ENCODE results near the gene SSBP4.

The SSBP4 gene

GRCh38 chr19:18440936-18441803 lies 22.0 kb downstream of the SSBP4 start:
- no peak for TF ChIP-seq CTCF (IDR thresholded peaks at IDR 0.05; ENCODE audit: low read depth, low read length)
- no peak overlapping the region for H3K4me3 ChIP-seq (ENCODE audit: low read depth, low read length)

GRCh38 chr19:18441804-18442788 lies 22.9 kb downstream of the SSBP4 start:
- no peak for TF ChIP-seq CTCF (IDR thresholded peaks at IDR 0.05; ENCODE audit: low read depth, low read length)
- H3K4me3 ChIP-seq (ENCODE audit: low read depth, low read length): no peak overlapping the region

- no peak overlapping the region for H3K4me3 ChIP-seq (ENCODE audit: low read depth, low read length)
- no peak for TF ChIP-seq CTCF (IDR thresholded peaks at IDR 0.05; ENCODE audit: low read depth, low read length)
Observed at GRCh38 chr19:18442941-18443340, 23.7 kb downstream of the SSBP4 start.

DNA sequence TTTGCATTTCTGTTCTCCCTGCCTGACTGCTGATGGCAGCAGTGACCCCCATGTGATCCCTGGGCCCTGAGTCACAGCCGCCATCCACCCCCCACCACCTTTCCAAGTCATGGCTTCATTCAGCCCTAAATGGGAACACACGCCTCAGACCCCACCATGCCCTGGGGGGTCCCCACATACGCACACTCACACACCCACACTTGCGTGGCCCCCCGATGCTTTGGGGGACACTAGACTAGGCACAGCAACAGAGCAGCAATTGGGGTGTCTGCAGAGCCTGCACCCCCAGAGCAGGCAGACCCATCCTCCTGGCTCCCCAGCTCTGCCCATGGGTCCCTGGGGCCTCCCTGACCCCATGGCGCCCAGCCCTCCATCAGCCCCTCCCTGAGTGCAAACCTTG lies 24.2 kb downstream of the SSBP4 start:
- H3K4me3 ChIP-seq (ENCODE audit: low read depth, low read length): no peak overlapping the region
- no peak for TF ChIP-seq CTCF (IDR thresholded peaks at IDR 0.05; ENCODE audit: low read depth, low read length)

DNA sequence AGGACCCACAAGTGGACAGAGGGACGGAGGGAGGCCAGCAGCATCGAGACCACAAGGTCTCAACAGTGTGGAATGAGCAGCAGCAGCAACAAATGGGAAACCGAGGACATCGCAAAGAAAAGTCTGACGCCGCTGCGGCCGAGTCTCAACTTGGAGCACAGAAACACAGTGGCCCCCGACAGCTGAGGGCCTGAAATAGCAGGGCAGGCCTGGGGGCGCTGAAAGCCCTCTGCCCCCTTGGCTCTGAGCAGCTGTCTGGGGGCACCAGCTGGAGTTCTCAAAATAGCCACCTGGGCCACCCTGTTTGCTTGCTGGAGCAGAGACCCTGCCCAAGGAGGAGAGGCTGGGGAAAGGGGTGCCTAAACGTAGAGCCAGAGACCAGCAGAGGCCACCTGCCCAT lies 24.6 kb downstream of the SSBP4 start:
- no peak overlapping the region for H3K4me3 ChIP-seq (ENCODE audit: low read depth, low read length)
- TF ChIP-seq CTCF (IDR thresholded peaks at IDR 0.05; ENCODE audit: low read depth, low read length): no peak

GRCh38 chr19:18444513-18444912 lies 25.3 kb downstream of the SSBP4 start:
- no peak overlapping the region for H3K4me3 ChIP-seq (ENCODE audit: low read depth, low read length)
- TF ChIP-seq CTCF (IDR thresholded peaks at IDR 0.05; ENCODE audit: low read depth, low read length): no peak
